ENCODE results near the gene RPL28. TPM values are rescaled to one million over a fixed set of nuclear protein-coding genes. Genes with fewer than 3 reads are reported as not detected.

RPL28 gene
- total and polyA plus RNA-seq, 2 of the 13 experiments (the other 11 are each of a cell fraction or from before 2014, with no cell fraction given), result 105 to 420 TPM

DNA sequence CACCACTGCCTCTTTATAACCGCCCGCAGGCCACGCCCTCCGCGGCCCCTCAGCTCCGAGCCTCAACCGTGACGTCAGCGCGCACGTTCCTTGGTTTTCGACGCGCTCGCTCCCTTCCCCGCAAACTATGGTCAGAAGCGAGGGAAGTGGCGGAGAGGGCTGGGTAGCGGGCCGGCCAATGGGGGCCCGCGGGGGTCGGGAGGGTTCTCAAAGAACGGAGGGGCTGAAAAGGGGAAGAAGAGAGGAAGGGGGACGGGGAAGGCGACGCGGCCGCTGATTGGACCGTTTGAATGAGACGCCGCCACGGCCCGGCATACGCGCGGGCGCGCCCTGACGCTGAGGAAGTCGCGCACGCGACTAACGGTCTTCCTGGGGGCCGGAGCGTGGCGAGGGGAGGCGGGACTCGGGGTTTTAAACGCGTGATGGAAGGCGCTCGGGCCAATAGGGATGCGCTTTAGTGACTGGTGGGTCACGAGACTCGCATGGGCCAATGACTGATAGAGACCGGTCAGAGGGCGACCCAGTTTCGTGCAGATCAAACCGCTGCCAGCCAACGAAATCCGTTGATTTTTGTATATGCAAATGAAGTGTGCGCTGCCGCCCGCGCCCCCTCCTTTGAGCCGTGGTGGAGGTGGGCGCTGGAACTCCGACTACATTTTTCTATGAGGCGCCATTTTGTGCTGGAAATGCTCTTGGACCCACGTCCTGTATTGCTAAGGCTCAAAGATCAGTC, 22.2 kb downstream of the RPL28 start (continued):
- TF ChIP-seq REST (IDR thresholded peaks at IDR 0.05; ENCODE audit: borderline replicate concordance in 1 of 2, low read depth in 1 of 2, low read length in 2 of 2) (no peak), ZNF124 (CRISPR knock-in tag; IDR thresholded peaks at IDR 0.05) (no peak; the same call in 1 of the 2 replicates), GATAD1 (CRISPR knock-in tag; IDR thresholded peaks at IDR 0.05) (peak; percentile 64; the same call in 1 of the 2 replicates), SNAPC4 (CRISPR knock-in tag; IDR thresholded peaks at IDR 0.05) (peak; percentile 28; the same call in 1 of the 2 replicates), ZNF326 (CRISPR knock-in tag; IDR thresholded peaks at IDR 0.05; ENCODE audit: borderline replicate concordance) (no peak), ZNF382 (CRISPR knock-in tag; IDR thresholded peaks at IDR 0.05; ENCODE audit: borderline replicate concordance) (no peak), ZNF136 (CRISPR knock-in tag; IDR thresholded peaks at IDR 0.05; ENCODE audit: low read depth) (no peak), ZNF660 (CRISPR knock-in tag; IDR thresholded peaks at IDR 0.05; ENCODE audit: borderline replicate concordance, low read depth) (no peak), DR1 (CRISPR knock-in tag; IDR thresholded peaks at IDR 0.05) (peak; percentile 98), JARID2 (CRISPR knock-in tag; IDR thresholded peaks at IDR 0.05; ENCODE audit: insufficient replicate concordance) (no peak), NR2F6 (IDR thresholded peaks at IDR 0.05) (no peak), NR2F6 (CRISPR knock-in tag; IDR thresholded peaks at IDR 0.05) (0 out of 2 replicates have a peak, but pooled peaks have one; percentile 17), ZMAT3 (CRISPR knock-in tag; conservative IDR thresholded peaks at IDR 0.05) (peak; percentile 40; the same call in 1 of the 2 replicates), SMAD9 (CRISPR knock-in tag; IDR thresholded peaks at IDR 0.05) (no peak), NRL (CRISPR knock-in tag; IDR thresholded peaks at IDR 0.05; ENCODE audit: borderline replicate concordance) (peak; percentile 67), CBX2 (IDR thresholded peaks at IDR 0.05; ENCODE audit: low read depth, low read length) (no peak), CBX2 (CRISPR knock-in tag; IDR thresholded peaks at IDR 0.05; ENCODE audit: low read depth) (no peak), MAZ (IDR thresholded peaks at IDR 0.05; ENCODE audit: borderline replicate concordance, low read depth, low read length) (0 out of 2 replicates have a peak, but pooled peaks have one; percentile 16), MAZ (CRISPR knock-in tag; IDR thresholded peaks at IDR 0.05; ENCODE audit: low read depth) (peak; percentile 66)
- TF ChIP-seq, protein P1, sequence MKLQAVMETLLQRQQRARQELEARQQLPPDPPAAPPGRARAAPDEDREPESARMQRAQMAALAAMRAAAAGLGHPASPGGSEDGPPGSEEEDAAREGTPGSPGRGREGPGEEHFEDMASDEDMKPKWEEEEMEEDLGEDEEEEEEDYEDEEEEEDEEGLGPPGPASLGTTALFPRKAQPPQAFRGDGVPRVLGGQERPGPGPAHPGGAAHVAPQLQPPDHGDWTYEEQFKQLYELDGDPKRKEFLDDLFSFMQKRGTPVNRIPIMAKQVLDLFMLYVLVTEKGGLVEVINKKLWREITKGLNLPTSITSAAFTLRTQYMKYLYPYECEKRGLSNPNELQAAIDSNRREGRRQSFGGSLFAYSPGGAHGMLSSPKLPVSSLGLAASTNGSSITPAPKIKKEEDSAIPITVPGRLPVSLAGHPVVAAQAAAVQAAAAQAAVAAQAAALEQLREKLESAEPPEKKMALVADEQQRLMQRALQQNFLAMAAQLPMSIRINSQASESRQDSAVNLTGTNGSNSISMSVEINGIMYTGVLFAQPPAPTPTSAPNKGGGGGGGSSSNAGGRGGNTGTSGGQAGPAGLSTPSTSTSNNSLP (IDR thresholded peaks at IDR 0.05; ENCODE audit: low read depth, low read length), result no peak

All from HepG2 (cell line).